GM03348 (cell line): ENCODE results near the gene NCR2.
"Not testable (repeated sequence)": the region's sequence is repeated elsewhere in the genome, so short reads cannot be mapped to it uniquely, and the experiment has no call there.

Source experiments
- DNase-seq: peaks from one replicate; pipeline ENCODE4 v3.0.0; 2012; ENCODE audit warnings: low spot score

The NCR2 gene

GRCh38 chr6:41335296-41335695, at the start of gene NCR2:
TSS of gene NCR2 (plus strand) at chr6:41335608. CDS start at chr6:41335877, 269 bp downstream.
- DNase-seq: no peak

DNA sequence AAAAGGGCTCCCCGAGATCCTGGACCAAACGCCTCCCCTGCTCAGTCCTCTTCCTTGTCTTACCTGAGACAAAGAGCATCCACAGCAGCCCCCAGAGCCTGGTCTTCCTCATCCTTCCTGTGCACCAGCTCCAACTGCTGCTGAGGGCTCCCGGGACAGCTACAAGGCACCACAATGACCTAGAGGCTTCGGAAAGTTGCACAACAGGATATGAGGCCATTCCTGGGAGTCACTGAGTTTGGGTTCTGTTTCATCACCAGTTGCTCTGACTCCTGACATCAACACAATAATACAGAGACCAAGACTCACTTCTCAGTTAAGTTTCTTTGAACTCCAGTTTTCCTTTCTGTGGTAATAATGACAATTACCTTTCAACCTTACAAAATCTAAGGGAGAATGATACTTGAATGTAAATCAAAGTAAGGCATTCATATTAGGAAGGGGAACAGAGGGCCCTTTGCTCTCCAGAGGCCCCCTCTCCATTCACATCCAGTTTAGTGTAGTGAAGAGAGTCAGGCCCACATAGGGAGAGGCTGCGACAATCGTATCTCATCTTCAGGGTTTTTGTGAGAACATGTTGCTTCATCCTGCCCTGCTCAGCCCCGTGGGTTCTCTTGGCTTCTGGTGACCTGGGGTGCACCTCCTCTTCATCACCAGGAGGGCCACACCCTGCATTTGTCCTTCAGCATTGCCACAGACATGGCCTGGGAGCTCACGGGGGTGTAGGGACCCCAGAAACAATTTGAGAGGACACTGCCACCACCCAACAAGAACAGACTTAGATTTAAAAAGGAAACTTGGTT, 48.7 kb upstream of the NCR2 start, which contains the start of gene TREM1:
Gene TREM1, minus strand, starts transcription at position 139 of the 803 bp plus-strand sequence. Its CDS starts 27 bp downstream, at position 112.
- peak; percentile 23 for DNase-seq

DNA sequence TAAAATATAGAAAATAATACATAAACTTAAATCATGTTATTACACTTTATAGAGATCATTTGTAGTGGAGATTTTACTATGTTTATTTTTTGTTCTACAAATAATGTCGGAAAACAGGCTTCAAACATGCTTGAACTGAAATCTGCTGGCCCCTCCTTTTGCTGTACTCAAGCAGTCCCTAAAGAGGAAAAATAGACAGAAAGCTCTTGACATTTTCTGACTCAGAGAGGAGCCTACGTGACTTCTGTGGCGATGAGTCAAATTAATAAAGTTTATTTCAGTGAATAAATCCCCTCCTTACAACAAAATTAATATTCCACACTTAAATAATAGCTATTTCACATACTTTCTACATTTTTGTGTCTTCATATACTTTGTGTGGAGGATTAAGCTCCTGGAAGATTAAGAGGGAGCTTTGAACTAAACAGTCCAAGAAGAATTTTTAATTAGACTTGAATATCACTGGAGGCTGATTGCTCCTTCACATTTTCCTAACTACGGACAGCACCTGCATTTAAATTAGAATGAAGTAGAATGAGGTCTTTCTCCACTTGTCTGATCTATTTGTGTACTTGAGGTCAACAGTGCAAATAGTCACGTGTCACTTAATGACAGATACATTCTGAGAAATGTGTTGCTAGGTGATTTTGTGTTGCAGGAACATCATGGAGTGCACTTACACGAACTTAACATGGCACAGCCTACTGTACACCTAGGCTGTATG, 47.2 kb upstream of the NCR2 start:
- no peak for DNase-seq

DNA sequence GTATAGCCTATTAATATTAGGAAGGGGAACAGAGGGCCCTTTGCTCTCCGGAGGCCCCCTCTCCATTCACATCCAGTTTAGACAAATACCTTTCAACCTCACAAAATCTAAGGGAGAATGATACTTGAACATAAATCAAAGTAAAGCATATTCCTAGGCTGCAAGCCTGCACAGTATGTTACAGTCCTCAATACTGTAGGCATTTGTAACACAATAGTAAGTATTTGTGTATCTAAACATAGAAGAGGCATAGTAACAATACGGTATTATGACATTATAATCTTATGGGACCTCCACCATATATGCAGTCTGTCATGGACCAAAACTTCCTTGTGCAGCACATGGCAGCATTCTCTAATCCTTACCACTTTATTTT, 46.7 kb upstream of the NCR2 start:
- DNase-seq: no peak

- DNase-seq: no peak
These were observed 45.6 kb upstream of the NCR2 start for GRCh38 chr6:41289815-41290214.

DNA sequence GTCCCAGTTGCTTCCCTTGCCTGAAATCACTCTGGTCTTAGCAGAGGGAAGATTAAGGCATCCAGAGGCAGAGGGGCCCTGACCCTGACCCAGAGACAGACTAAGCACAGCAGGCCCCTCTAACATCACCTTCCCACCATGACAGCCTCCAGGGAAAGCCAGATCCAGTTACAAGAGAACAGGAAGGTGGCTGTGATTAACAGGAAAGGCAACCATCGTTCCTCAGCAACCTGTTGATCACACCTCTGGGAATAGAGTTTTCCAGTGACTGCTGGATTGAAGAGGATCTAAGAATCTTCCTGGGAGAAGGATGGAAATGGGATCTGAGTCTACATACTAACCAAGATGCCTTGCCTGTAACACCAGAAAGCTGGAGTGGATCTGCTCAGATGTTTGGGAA, 43.7 kb upstream of the NCR2 start:
- DNase-seq: no peak

DNA sequence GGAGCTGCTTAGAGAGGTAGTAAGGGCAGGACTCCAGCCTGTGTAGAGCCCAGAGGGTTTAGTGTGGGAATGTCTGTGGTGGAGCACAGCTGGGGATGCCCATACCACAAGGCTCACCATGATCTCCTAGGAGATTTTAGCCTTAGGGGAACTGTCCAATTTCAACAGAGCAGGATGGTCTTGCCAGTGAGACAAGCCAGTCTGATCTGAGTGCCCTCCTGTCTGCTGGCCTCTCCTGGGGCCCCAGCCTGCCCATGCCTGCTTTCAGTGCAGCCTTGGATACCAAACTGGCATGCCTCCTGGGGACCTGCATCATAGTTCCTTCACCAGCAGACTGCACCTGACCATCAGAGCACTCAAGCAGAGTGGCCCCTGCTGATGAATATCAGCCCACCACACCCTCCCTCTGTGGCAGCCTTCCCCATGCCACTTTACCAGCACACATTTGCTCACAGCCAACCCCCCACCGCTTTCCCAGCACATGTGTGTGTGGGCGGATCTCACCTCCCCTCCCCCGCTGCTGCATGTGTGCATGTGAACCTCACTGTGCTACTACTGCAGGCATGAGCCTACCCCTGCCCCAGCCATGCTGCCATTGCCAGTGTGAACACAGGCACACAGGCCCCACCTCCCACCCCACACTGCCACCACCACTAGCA, 41.1 kb upstream of the NCR2 start:
- DNase-seq: no peak

- DNase-seq: not testable (repeated sequence)
These were observed 38.2 kb upstream of the NCR2 start for GRCh38 chr6:41297248-41297647.

DNA sequence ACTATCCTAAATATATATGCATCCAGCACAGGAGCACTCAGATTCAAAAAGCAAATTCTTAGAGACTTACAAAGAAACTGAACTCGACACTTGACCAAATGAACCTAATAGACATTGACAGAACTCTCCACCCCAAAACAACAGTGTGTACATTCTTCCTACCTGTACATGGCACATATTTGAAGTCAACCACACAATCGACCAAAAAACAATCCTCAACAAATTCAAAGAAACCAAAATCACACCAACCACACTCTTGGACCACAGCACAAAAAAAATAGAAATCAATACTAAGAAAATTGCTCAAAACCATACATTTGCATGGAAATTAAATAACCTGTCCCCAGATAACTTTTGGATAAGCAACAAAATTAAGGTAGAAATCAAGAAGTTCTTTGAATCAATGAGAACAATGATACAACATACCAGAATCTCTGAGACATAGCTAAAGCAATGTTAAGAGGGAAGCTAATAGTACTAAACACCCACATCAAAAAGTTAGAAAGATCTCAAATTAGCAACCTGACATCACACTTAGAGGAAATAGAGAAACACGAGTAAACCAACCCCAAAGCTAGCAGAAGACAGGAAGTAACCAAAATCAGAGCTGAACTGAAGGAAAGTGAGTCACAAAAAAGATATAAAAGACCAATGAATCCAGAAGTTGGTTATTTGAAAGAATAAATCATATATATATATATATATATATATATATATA, 36.5 kb upstream of the NCR2 start:
- no peak for DNase-seq

- no peak for DNase-seq
These were observed 32.8 kb upstream of the NCR2 start for GRCh38 chr6:41302638-41303037.

GRCh38 chr6:41306187-41306854, 29.1 kb upstream of the NCR2 start:
- peak; percentile 43 for DNase-seq

- DNase-seq: no peak
These were observed 20.2 kb upstream of the NCR2 start for GRCh38 chr6:41315203-41315602.

GRCh38 chr6:41315943-41316620, 19.3 kb upstream of the NCR2 start:
- DNase-seq: no peak

DNA sequence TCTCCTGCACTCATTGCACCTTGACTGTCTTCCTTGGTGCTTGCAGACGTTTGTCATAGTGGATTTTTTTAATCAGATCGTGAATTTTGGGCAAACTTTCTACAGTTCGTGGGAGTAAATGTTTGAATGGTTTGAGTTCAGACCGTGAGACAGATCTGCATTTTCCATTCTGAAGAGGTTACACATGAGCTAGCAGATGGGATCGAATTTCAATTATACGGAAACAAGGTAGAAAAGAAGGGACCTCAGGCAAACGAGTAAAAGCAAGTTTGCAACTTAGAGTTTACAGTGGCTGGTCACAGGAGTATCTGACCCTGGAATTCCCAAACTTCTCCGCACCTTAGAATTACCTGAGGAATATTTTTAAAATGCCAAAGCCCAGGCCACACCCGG, 17.2 kb upstream of the NCR2 start:
- DNase-seq: no peak

DNA sequence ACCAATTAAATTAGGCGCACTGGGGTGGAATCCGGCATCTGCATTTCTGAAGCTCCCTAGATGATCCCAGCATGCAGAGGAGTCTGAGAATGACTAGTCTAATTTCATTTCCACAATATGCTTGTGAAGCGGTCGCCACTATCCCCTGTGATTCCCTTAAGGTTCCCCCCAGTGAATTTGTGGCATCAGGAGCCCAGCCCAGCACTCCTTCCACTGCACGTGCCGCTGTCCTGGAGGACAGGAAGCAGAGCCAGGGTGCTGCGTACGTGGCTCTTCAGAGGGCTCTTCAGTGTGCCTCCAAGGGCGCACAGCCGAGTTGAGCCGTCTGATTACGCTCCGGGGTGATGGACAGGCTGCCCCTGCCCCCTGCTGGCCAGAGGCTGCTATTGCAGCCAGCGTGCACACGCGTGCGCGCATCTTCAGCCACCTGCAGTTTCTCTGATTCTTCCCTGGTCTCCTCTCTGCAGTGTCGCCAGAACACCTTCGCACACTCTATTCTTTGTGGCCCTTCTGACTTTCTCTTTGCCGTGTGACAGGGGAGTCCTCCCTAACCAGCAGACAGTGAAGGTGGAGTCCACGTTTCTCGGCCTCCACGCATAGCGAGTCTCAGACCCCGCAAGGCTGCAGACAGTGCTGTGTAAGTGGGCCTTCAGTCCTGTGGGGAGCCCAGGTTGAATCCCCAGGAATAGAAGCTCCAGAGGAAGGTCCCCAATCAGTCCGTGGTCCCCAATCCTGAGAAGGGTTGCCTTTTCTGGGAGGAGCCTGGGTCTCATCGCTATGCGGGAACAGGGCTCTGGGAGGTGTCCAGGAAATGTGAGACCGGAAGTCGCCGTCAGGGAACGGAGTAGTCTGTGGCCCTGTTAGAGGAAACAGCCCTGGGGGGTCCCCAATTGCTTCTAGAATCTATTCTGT, 16.5 kb upstream of the NCR2 start:
- peak; percentile 91 for DNase-seq

DNA sequence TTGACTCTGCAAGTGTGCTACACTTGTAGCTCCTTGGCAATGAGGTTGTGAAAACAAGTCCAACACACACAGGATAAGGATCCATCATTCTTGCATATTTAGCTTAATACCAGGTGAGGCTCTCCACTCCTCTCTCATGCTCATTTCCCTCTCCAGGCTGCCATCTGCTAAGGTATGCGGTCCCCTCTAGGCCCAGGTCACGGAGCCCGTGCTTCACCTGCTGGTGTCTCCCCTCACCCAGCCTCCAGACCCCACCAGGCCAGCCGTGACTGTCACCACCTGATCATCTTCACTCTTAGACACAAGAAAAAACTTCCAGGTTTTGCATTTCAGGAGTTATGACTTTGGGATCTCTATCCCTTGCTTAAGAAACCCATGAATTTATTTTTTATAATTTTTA, 14.2 kb upstream of the NCR2 start:
- no peak for DNase-seq

DNA sequence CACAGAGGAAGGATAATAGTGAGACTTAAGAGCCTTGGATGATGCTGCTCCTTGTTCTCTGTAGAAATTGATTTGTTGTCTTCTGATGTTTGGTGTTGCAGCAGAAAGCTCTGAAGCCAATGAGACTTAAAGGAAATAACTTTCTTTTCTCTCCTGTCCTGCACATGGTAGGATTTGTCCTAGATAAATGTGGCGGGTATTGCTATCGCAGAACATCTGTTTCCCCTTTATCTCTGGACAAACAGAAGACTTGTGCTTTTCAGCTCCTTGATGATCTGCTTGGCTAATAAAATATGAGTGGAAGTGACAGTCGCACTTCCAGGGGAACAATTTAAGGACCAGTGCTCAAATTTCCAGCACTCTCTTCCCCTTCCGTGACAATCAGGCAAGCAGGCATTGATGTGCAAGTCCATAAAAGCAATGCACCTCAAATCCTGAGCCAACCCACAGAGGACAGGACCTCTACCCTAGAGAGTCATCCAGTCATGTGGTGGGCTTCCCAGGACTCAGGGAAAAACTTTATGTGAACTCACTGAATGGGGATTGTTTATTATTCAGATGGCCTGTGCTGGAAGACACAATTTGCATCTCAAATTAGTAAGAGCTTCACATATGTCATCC, 9.9 kb upstream of the NCR2 start:
- DNase-seq: no peak

DNA sequence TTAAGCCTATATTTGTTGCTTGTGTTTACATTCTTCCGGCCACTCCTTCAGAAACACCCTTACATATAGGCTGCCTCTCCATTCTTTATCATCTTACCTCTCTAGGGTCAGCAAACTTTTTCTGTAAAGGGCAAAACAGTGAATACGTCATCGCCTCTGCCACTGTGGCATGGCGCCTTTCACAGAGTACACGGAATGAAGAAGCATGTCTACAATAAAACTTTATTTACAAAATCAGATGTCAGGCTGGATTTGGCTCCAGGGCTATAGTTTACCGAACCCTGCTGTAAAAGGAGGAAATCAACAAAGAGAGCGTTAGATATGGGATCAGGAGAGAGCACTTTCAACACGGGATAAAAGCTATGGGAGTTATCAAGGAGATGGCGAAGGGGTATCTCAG, 9.3 kb upstream of the NCR2 start:
- DNase-seq: no peak

GRCh38 chr6:41327177-41327576, 8.2 kb upstream of the NCR2 start:
- DNase-seq: no peak
